GM18867 (cell line): ENCODE results near the gene NUSAP1.
A peak's percentile ranks its signal among the peaks of the same experiment; 100 is the strongest.
"Not testable (repeated sequence)": the region's sequence is repeated elsewhere in the genome, so short reads cannot be mapped to it uniquely, and the experiment has no call there.

Source experiments
- ATAC-seq: cut with Tn5 transposase; IDR thresholded peaks from one replicate; pipeline ENCODE4 v1.9.1; 2021; ENCODE audit warnings: mild to moderate bottlenecking, moderate library complexity; ENCODE audit not compliant: unreplicated experiment

NUSAP1 gene, protein sequence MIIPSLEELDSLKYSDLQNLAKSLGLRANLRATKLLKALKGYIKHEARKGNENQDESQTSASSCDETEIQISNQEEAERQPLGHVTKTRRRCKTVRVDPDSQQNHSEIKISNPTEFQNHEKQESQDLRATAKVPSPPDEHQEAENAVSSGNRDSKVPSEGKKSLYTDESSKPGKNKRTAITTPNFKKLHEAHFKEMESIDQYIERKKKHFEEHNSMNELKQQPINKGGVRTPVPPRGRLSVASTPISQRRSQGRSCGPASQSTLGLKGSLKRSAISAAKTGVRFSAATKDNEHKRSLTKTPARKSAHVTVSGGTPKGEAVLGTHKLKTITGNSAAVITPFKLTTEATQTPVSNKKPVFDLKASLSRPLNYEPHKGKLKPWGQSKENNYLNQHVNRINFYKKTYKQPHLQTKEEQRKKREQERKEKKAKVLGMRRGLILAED

DNA sequence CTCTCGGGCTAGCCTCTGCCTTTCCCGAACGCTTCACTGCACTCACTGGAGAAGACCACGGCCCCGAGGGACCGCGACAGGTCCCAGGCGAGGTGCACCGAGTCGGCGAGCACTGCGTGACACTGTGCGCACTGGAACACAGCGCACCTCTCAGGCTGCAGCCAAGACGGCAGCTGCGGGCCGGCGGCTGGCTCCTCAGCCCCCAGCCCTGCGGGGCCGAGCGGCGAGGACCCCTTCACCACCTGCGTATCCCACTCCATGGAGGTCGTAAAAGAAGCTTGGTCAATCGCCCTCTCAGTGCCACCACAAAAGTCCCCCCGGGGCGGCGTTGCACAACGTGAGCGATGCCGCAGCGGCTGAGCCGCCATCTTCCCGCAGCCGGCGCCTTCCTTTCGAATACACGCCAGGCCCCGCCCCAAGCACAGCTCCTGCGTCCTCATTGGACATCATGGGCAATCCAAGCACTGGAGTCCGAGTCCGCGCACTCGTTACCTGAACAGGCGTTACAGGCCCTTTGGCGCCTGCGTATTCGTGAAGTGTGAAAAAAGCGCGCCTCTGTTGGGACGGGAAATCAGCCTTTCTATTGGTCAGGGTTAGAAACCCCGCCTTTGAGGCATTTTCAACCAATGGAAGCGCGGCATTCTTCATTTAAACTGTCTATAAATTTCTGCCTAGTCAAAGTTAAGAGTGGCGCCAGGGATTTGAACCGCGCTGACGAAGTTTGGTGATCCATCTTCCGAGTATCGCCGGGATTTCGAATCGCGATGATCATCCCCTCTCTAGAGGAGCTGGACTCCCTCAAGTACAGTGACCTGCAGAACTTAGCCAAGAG, at the start of gene NUSAP1, which contains the start of gene OIP5:
NUSAP1 (plus strand) TSS at position 688 of the 832 bp plus-strand sequence; CDS start at position 765, 77 bp downstream.
OIP5 (minus strand) TSS at position 398 of the 832 bp plus-strand sequence; CDS start at position 368, 30 bp downstream.
- peak; percentile 89 for ATAC-seq

GRCh38 chr15:41282980-41283652, 49.6 kb upstream of the NUSAP1 start:
- ATAC-seq, result not testable (repeated sequence)

DNA sequence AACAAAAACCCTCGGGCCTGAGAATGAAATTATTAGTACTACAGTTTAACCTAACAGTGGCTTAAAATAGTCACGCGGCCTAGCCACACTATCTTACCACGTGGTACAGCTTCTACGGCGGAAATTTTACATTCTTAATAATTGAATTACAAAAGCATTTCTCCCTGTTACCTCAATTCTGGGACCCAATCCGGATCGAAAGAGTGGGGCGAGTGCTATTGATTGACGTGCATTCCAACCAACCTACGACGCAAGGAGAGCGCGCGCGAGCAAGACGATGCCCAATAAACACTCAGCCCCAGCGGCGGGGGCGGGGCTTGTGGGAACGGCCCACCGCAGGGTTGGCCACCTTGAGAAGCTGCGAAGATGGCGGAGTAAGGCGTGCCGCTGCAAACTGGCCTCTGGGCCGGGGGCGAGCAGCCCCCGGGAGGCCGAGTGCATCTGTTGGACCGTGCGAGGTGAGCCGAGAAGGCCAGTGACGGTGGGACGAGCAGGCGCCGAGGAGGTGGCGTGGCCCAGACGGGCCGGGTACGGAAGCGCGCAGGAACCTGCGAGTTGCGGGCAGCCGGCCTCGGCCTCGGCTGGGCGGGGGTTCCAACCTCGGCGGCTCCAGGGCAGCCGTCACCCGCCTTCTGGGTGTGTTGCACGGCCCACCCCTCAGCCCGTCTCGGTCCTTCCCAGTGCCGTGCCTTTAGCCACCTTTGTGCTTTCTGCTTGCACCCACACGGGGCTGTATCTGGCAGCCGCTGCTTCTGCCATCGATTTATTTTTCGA, 48.8 kb upstream of the NUSAP1 start:
- peak; percentile 95 for ATAC-seq

DNA sequence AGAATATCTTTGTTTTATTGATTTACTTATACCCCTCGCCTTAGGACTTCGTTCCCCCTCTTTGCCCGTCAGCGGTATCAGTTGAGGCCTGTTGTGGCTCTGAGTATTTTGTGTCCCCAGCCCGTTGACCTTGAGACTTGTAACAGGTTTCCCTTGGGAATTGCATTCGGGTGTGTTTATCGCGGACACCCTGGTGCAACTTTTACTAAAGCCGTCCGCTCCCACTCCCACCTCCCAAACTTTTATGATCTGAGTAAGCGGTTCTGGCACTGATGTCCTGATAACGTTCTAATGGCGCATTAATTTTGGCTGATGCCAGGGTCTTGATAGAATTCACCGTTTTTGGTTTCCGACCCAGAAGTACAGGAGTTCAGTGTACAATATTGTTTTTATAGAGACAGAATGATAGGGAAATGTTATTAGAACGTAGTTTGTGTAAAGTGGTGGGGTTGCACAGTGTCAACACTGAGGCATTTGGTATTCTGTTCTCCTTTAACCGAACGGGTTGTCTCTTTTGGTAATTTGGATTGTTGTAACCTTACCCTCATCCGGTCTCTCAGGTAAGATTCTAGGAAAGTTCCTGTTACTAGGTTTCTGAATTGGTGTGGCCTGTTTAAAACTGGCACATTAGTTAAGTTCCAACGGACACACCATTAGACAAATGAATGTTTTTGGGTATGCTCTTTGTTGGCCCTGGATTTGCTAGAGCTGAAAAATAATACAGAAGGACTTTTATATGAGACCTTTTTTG, 48.1 kb upstream of the NUSAP1 start:
- no peak for ATAC-seq

DNA sequence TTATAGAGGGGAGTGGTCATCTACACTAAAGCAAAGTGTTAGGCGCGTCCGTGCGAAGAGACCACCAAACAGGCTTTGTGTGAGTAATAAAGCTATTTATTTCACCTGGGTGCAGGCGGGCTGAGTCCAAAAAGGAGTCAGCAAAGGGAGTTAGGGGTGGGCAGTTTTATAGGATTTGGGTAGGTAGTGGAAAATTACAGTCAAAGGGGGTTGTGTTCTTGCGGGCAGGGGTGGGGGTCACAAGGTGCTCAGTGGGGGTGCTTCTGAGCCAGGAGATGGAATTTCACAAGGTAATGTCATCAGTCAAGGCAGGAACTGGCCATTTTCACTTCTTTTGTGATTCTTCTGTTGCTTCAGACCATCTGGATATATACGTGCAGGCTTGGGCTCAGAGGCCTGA, 47.4 kb upstream of the NUSAP1 start:
- ATAC-seq, result no peak

DNA sequence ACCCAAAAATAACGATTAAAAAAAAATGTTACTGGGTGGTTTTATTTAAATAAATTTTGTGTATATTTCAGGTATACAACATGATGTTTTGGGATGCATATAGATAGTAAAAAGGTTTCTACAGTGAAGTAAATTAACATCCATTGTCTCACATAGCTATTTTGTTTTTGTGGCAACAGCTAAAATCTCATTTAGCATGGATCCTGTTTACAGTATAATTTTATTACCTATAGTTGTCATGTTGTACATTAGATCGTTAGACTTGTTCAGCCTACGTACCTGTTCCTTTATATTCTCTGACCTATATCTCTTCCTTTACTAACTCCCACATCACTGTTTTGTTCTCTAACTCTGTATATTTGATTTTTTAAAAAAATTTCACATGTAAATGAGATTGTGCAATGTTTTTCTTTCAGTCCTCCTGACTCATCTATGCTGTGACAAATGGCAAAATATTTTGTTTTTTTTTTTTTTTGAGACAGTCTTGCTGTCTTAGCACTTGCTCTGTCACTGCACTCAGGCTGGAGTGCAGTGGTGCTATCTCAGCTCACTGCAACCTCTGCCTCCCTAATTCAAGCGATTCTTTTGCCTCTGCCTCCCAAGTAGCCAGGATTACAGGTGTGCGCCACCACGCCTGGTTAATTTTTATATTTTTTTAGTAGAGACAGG, 45.9 kb upstream of the NUSAP1 start:
- no peak for ATAC-seq

DNA sequence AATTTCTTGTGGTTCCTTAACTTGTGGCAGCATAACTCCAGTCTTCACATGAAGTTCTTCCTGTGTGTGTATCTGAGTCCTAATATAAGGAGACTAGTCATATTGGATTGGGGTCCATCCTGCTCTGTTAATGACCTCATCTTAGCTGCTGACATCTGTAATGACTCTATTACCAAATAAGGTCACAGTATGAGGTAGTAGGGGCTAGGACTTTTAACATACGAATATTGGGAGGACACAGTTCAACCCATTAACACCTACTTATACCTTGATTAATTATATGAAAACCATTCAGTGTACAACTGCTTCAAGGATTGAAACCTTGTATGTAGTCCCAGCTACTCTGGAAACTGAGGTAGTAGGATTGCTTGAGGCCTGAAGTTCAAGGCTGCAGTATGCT, 44.2 kb upstream of the NUSAP1 start:
- ATAC-seq, result no peak

- no peak for ATAC-seq
Observed at GRCh38 chr15:41289953-41290352, 42.7 kb upstream of the NUSAP1 start.

DNA sequence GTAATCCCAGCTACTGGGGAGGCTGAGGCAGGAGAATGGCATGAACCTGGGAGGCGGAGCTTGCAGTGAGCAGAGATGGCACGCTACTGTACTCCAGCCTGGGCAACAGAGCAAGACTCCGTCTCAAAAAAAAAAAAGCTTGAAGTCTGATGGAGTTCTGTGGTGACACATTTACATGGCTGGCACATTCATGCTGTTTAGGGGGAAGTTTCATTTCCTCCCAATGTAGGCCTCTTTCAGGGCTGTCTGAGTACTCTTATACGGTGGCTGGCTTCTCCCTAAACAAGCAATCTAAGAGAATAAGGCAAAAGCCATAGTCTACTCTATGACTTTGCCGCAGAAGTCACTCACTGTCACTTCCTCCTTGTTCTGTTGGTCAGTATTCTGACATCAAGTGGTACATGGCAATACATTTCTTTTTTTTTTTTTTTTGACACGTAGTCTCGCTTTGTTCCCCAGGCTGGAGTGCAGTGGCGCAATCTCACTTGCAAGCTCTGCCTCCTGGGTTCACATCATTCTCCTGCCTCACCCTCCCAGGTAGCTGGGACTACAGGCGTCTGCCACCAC, 41.5 kb upstream of the NUSAP1 start:
- peak; percentile 55 for ATAC-seq

DNA sequence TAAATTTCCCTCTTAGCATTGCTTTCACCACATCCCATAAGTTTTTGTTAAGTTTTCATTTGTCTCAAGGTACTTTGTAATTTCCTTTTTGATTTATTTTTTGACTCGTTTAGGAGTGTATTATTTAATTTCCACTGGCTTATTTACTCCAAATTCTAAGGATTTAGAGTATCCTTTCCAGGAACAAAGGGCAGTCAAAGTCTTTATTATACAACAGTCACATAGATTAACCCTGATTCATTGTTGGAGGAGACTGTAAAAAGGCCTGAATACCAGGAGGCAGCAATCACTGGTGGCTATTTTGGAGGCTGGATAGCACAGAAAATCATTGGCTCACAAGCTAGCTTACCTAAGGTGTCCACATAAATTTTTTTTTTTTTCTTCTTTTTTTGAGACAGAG, 40.2 kb upstream of the NUSAP1 start:
- no peak for ATAC-seq

- ATAC-seq, result not testable (repeated sequence)
Observed at GRCh38 chr15:41301139-41301538, 31.5 kb upstream of the NUSAP1 start.

DNA sequence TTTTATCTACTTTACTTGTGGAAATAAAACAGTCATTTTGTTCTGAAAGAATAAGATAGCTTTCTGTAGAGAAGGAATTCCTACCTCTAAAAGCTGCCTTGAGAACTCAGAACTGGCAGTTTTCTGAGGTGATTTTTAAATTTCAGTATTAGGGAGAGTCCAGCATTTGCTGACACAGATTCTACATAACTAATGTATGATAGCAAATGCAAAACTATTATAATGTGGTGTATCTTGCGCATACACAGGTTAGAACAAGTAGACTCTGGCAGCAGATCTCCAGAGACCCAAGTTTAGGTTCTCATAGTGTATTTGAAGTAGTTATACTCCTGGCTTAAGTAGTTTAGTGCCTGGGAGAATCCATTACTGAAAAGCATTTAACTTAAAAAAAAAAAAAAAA, 31.1 kb upstream of the NUSAP1 start:
- no peak for ATAC-seq

DNA sequence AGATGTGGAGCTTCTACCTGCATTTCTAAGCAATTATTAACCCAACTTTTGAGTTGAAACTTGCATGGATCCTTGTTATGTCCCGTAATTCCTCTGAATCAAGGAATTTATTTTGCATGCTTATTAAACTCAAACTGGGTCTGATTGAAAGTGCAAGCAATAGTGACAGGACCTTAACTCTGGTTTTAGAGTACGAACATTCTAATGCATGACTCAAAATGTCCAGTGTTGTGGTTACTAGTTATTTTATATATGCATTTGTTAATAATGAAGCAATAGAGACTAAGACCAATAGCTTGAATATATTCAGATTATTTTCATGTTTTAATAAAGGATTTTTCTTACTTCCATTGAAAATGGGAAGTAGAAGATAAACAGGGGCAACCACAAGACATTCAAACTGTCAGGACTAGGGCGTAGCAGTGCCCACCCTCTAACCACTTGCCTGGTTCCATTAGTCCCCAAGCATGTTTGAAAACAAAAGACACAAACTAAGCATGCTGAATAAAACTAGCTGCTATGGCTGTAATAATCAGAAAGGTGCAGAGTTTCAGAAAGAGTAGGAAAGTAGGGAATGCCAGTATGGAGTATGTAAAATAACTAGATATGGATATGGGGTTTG, 28.4 kb upstream of the NUSAP1 start:
- ATAC-seq, result no peak

- no peak for ATAC-seq
Observed at GRCh38 chr15:41307679-41308078, 25.0 kb upstream of the NUSAP1 start.

GRCh38 chr15:41309226-41309905, 23.3 kb upstream of the NUSAP1 start:
- ATAC-seq, result no peak

DNA sequence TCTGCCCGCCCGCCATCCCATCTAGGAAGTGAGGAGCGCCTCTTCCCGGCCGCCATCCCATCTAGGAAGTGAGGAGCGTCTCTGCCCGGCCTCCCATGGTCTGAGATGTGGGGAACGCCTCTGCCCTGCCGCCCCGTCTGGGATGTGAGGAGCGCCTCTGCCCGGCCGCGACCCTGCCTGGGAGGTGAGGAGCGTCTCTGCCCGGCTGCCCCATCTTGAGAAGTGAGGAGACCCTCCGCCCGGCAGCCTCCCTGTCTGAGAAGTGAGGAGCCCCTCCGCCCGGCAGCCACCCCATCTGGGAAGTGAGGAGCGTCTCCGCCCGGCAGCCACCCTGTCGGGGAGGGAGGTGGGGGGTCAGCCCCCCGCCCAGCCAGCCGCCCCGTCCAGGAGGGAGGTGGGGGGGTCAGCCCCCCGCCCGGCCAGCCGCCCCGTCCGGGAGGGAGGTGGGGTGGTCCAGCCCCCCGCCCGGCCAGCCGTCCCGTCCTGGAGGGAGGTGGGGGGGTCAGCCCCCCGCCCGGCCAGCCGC, 11.8 kb upstream of the NUSAP1 start:
- ATAC-seq, result not testable (repeated sequence)

- ATAC-seq, result no peak
Observed at GRCh38 chr15:41323611-41324010, 9.1 kb upstream of the NUSAP1 start.

DNA sequence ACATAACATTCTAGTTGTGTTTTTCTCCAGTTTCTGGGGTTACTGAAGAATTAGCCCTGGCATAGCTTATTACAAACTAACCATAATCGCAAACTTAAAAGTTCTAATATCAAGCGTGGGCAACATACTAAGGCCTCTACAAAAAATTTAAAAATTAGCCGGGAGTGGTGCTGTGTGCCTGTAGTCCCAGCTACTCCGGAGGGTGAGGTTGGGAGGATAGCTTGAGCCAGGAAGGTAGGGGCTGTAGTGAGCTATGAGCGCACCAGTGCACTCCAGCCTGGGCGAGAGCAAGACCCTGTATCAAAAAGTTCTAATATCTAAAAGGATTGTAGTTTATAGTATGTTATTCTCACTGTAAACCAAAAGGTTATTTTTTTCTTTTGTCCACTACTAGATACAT, 1.4 kb upstream of the NUSAP1 start:
- no peak for ATAC-seq
